Mesenchymal stem cell (in vitro differentiated cells and primary cell): ENCODE results near the gene CDC37.

Source experiments
- DNase-seq: peaks from one replicate; pipeline ENCODE4 v3.0.0-alpha.2; 2013
- H2AFZ ChIP-seq: one replicate; pipeline ENCODE4 v1.6.1; 2013; ENCODE audit warnings: low read depth, mild to moderate bottlenecking, control low read depth, inconsistent platforms, low read length, moderate library complexity
- H2AK5ac ChIP-seq: 2 replicates; pipeline ENCODE4 v1.6.1; 2013; ENCODE audit warnings: low read length, moderate library complexity, mild to moderate bottlenecking, inconsistent platforms; ENCODE audit not compliant: severe bottlenecking
- H2BK120ac ChIP-seq: one replicate; pipeline ENCODE4 v1.6.1; 2013; ENCODE audit warnings: low read depth, mild to moderate bottlenecking, inconsistent platforms, low read length, moderate library complexity
- H2BK12ac ChIP-seq, 2 experiments: one replicate each; pipeline ENCODE4 v1.6.1; 2013; ENCODE audit warnings: inconsistent platforms in 2 of 2, low read length in 2 of 2, mild to moderate bottlenecking in 2 of 2, moderate library complexity in 2 of 2, control low read depth in 1 of 2
- H2BK15ac ChIP-seq: one replicate; pipeline ENCODE4 v1.6.1; 2013; ENCODE audit warnings: mild to moderate bottlenecking, low read depth, inconsistent platforms; ENCODE audit not compliant: poor library complexity, severe bottlenecking
- H2BK5ac ChIP-seq: 2 replicates; pipeline ENCODE4 v1.6.1; 2013; ENCODE audit warnings: low read depth, mild to moderate bottlenecking, low read length, control low read depth, inconsistent platforms; ENCODE audit not compliant: poor library complexity, severe bottlenecking
- H3K14ac ChIP-seq, 2 experiments: one replicate each; pipeline ENCODE4 v1.6.1; 2013; ENCODE audit warnings: inconsistent platforms in 2 of 2, low read length in 2 of 2, control low read depth in 1 of 2, mild to moderate bottlenecking in 1 of 2, moderate library complexity in 1 of 2
- H3K18ac ChIP-seq, 2 experiments: one replicate each; pipeline ENCODE4 v1.6.1; 2013; ENCODE audit warnings: inconsistent platforms in 2 of 2, low read length in 2 of 2, control low read depth in 1 of 2, low read depth in 1 of 2, mild to moderate bottlenecking in 1 of 2
- H3K23ac ChIP-seq, 2 experiments: one replicate each; pipeline ENCODE4 v1.6.1; 2013; ENCODE audit warnings: inconsistent platforms in 2 of 2, low read length in 2 of 2, mild to moderate bottlenecking in 2 of 2, moderate library complexity in 2 of 2, control low read depth in 1 of 2
- H3K27ac ChIP-seq: 2 replicates; pipeline ENCODE4 v1.5.1; 2013; ENCODE audit warnings: mild to moderate bottlenecking, moderate library complexity, low read length, control low read depth, inconsistent platforms; ENCODE audit not compliant: poor library complexity, severe bottlenecking
- H3K27me3 ChIP-seq, 2 experiments: 2 replicates each; pipeline versions ENCODE4 v1.6.1 to v1.7.0; 2013; ENCODE audit warnings: low read length in 2 of 2, mild to moderate bottlenecking in 2 of 2, moderate library complexity in 2 of 2, control low read depth in 1 of 2, inconsistent platforms in 1 of 2; ENCODE audit not compliant: control insufficient read depth in 1 of 2, insufficient read depth in 1 of 2
- H3K36me3 ChIP-seq, 2 experiments: 2 replicates each; pipeline versions ENCODE4 v1.6.1 to v1.7.0; 2013; ENCODE audit warnings: low read length in 2 of 2, control low read depth in 1 of 2, inconsistent platforms in 1 of 2, low read depth in 1 of 2, mild to moderate bottlenecking in 1 of 2; ENCODE audit not compliant: insufficient read depth in 2 of 2, control insufficient read depth in 1 of 2
- H3K4ac ChIP-seq, 2 experiments: one replicate each; pipeline ENCODE4 v1.6.1; 2013; ENCODE audit warnings: inconsistent platforms in 2 of 2, low read length in 2 of 2, mild to moderate bottlenecking in 2 of 2, moderate library complexity in 2 of 2, control low read depth in 1 of 2, low read depth in 1 of 2
- H3K4me1 ChIP-seq: 2 replicates; pipeline ENCODE4 v1.6.1; 2013; ENCODE audit warnings: low read depth, low read length, control low read depth; ENCODE audit not compliant: control insufficient read depth, insufficient read depth
- H3K4me2 ChIP-seq: 2 replicates; pipeline ENCODE4 v1.6.1; 2013; ENCODE audit warnings: low read length, mild to moderate bottlenecking, inconsistent platforms; ENCODE audit not compliant: poor library complexity, severe bottlenecking
- H3K4me3 ChIP-seq, 2 experiments: 2 replicates each; pipeline versions ENCODE4 v1.5.1 to v1.7.0; 2013; ENCODE audit warnings: low read length in 2 of 2, mild to moderate bottlenecking in 2 of 2, control low read depth in 1 of 2, low read depth in 1 of 2; ENCODE audit not compliant: insufficient read depth in 1 of 2
- H3K79me1 ChIP-seq: replicated peaks from 2 replicates; pipeline ENCODE4 v1.6.1; 2013; ENCODE audit warnings: mild to moderate bottlenecking, control low read depth, low read length, inconsistent platforms; ENCODE audit not compliant: poor library complexity, severe bottlenecking
- H3K9ac ChIP-seq: 2 replicates; pipeline ENCODE4 v1.7.0; 2013; ENCODE audit warnings: mild to moderate bottlenecking, low read length, moderate library complexity
- H3K9me3 ChIP-seq: 2 replicates; pipeline ENCODE4 v1.7.0; 2013; ENCODE audit warnings: mild to moderate bottlenecking, low read length; ENCODE audit not compliant: control insufficient read depth
- H4K8ac ChIP-seq: one replicate; pipeline ENCODE4 v1.6.1; 2013; ENCODE audit warnings: inconsistent platforms, mild to moderate bottlenecking, low read length, moderate library complexity
- H4K91ac ChIP-seq: one replicate; pipeline ENCODE4 v1.6.1; 2013; ENCODE audit warnings: mild to moderate bottlenecking, low read length, inconsistent platforms
- WGBS: methylation state at CpG from one replicate; pipeline ENCODE4 v1.1.7; 2013; ENCODE audit warnings: mixed read lengths; 5-methylcytosine and 5-hydroxymethylcytosine counted together

The CDC37 gene

GRCh38 chr19:10422846-10423245 is 19.5 kb upstream of the CDC37 start:
- 100% methylated on average over 2 of the region's 3 CpGs for WGBS

DNA sequence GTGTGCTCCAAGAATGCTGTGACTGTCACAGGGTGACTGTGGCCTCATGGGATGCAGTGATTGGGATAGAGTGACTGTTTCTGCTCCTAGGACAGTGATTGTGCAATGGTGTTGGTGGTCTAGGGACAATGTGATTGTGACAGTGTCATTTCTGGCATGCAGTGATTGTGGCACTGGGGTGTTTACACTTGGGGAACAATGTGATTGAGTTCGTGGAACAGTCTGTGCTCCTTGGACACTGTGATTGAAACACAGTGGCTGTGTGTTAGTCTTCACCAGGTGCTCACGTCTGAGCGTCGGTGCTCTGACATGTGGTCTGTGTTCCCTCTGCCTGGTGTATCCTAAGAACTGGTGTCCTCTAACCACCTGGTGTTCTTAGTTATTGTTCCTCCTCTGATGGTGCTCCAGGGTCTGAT is 18.7 kb upstream of the CDC37 start:
- 71% methylated on average over 4 of the region's 4 CpGs for WGBS
- no peak overlapping the region for H2AK5ac ChIP-seq
- no peaks in the 10 kb centered on the region for H3K79me1 ChIP-seq
- no peak overlapping the region for H4K91ac ChIP-seq
- no peak overlapping the region for H4K8ac ChIP-seq
- no peak overlapping the region for H2BK15ac ChIP-seq
- DNase-seq = no peak
- H3K9ac ChIP-seq = no peak overlapping the region
- H3K27ac ChIP-seq = no peak overlapping the region
- H2BK5ac ChIP-seq = no peak overlapping the region
- no peaks in the 10 kb centered on the region for H3K36me3 ChIP-seq
- H3K4me2 ChIP-seq = no peak overlapping the region
- H3K4me1 ChIP-seq = peaks cover 38% of the 10 kb centered on the region
- H2AFZ ChIP-seq = no peak overlapping the region
- no peak overlapping the region for H3K23ac ChIP-seq
- H3K27me3 ChIP-seq = peaks cover 72 to 81% of the 10 kb centered on the region in 2 experiments
- no peak overlapping the region for H3K4ac ChIP-seq
- no peak overlapping the region for H3K18ac ChIP-seq
- H2BK12ac ChIP-seq = no peak overlapping the region
- no peak overlapping the region for H2BK120ac ChIP-seq
- H3K4me3 ChIP-seq = no peak overlapping the region
- H3K14ac ChIP-seq = no peak overlapping the region
- no peaks in the 10 kb centered on the region for H3K9me3 ChIP-seq

More at GRCh38 chr19:10422846-10423245, 19.5 kb upstream of the CDC37 start:
- no peak for DNase-seq
- no peak overlapping the region for H3K18ac ChIP-seq
- no peak overlapping the region for H3K4ac ChIP-seq
- peaks cover 64 to 79% of the 10 kb centered on the region in 2 experiments for H3K27me3 ChIP-seq
- no peak overlapping the region for H2AFZ ChIP-seq
- H3K4me2 ChIP-seq = no peak overlapping the region
- H2BK12ac ChIP-seq = no peak overlapping the region
- no peak overlapping the region for H2AK5ac ChIP-seq
- no peak overlapping the region for H2BK120ac ChIP-seq
- no peaks in the 10 kb centered on the region for H3K9me3 ChIP-seq
- no peaks in the 10 kb centered on the region for H3K36me3 ChIP-seq
- H4K91ac ChIP-seq = no peak overlapping the region
- H3K23ac ChIP-seq = no peak overlapping the region
- no peaks in the 10 kb centered on the region for H3K79me1 ChIP-seq
- H2BK5ac ChIP-seq = no peak overlapping the region
- no peak overlapping the region for H4K8ac ChIP-seq
- H2BK15ac ChIP-seq = no peak overlapping the region
- no peak overlapping the region for H3K4me3 ChIP-seq
- H3K4me1 ChIP-seq = peaks cover 35% of the 10 kb centered on the region
- no peak overlapping the region for H3K14ac ChIP-seq
- no peak overlapping the region for H3K27ac ChIP-seq
- H3K9ac ChIP-seq = no peak overlapping the region

DNA sequence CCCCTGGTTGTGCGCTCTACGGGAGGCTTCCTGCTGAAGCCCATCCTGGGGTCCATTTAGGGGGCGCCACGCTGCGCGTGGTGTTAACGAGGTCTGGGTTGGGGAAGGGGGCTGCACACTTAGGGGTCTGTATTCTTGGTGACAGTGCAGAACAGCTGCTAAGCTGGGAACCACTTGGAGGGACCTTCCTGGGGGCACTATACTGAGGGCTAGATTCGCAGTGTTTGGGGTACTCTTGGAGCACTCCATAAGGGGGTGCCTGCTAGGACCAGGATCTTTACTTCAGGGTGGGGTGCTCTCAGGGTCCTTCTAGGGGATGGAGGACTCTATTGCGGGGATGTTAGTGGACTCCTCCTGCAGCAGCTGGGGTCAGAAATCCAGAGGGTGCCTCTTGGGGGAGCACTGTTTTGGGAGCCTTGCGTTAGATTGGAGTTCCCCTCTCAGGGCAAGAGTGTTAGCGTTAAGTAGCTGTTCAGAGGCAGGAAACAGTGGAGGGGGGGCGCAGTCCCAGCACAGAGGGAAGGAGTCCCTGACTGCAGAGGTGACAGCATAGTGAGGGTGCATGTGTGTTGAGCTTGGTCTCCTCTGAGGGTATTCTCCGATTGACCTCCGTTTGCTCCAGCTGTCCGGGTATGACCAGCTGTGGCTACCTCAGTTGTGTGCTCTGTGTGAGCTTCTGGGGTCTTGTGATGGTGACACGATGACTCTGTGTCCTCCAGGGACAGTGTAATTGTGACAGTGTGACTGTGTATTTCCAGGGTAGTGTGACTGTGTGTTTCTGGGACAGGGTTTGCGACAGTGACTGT is 18.1 kb upstream of the CDC37 start:
- Histone ChIP-seq H3K4ac (no peak overlapping the region), H3K27ac (no peak overlapping the region), H3K79me1 (no peaks in the 10 kb centered on the region), H2BK15ac (no peak overlapping the region), H2AK5ac (no peak overlapping the region), H2BK5ac (no peak overlapping the region), H3K14ac (no peak overlapping the region), H3K18ac (no peak overlapping the region), H3K9me3 (no peaks in the 10 kb centered on the region), H3K9ac (no peak overlapping the region), H4K8ac (no peak overlapping the region), H3K4me2 (peak overlapping the region; percentile 64), H2BK120ac (no peak overlapping the region), H3K36me3 (no peaks in the 10 kb centered on the region), H3K4me3 (no peak overlapping the region), H3K4me1 (peaks cover 43% of the 10 kb centered on the region), H3K23ac (no peak overlapping the region), H2BK12ac (no peak overlapping the region), H2AFZ (no peak overlapping the region), H4K91ac (no peak overlapping the region), H3K27me3 (peaks cover 77 to 85% of the 10 kb centered on the region in 2 experiments)
- whole genome bisulfite sequencing = 39% methylated on average over 17 of the region's 17 CpGs
- DNase-seq = no peak

- DNase-seq = peak; percentile 46
- Histone ChIP-seq H2AK5ac (no peak within 1 kb of the TSS), H2BK15ac (no peak within 1 kb of the TSS), H2AFZ (no peak within 1 kb of the TSS), H4K91ac (no peak within 1 kb of the TSS), H2BK120ac (no peak within 1 kb of the TSS), H3K4me3 (peak within 1 kb of the TSS; percentile 44 to 52), H3K27me3 (peaks cover 79 to 84% of the 10 kb centered on the region in 2 experiments), H3K4ac (no peak within 1 kb of the TSS), H2BK5ac (no peak within 1 kb of the TSS), H3K4me1 (peaks cover 46% of the 10 kb centered on the region), H3K79me1 (no peaks in the 10 kb centered on the region), H3K9ac (peak within 1 kb of the TSS; percentile 33), H2BK12ac (no peak within 1 kb of the TSS), H4K8ac (no peak within 1 kb of the TSS), H3K9me3 (no peaks in the 10 kb centered on the region), H3K4me2 (peak within 1 kb of the TSS; percentile 64), H3K23ac (no peak within 1 kb of the TSS), H3K18ac (peak within 1 kb of the TSS in 1 of 2 experiments; percentile 5), H3K36me3 (no peaks in the 10 kb centered on the region), H3K14ac (no peak within 1 kb of the TSS), H3K27ac (no peak within 1 kb of the TSS)
- WGBS = 1% methylated on average over 73 of the region's 104 CpGs
Measured at GRCh38 chr19:10420444-10421239, 17.3 kb upstream of the CDC37 start, which contains the start of gene PDE4A. PDE4A (plus strand) TSS chr19:10420538; CDS start chr19:10420765, 227 bp downstream.
